ENCODE results near the gene FRYL. TPM values are rescaled to one million over a fixed set of nuclear protein-coding genes. Genes with fewer than 3 reads are reported as not detected.

The FRYL gene
- total RNA-seq, 1 donor from 2014 or later: 27.9 TPM

DNA sequence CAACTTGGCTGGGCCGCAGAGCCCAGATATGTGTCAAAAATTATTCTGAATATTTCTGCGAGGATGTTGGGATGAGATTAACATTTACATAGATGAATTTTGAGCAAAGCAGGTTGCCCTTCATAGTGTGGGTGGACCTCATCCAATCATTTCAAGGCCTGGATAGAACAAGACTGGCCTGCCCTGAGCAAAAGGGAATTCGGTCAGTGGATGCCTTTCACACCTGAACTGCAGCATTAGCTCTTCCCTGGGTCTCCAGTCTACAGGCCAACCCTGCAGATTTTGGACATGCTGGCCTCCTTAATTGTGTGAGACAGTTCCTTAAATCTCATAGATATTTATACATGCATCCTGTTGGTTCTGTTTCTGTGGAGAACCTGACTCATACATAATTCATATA lies 329.3 kb downstream of the FRYL start:
- intact Hi-C loops (cut with DNase I): no loop called here
- no peak for ATAC-seq (ENCODE audit: poor library complexity)

DNA sequence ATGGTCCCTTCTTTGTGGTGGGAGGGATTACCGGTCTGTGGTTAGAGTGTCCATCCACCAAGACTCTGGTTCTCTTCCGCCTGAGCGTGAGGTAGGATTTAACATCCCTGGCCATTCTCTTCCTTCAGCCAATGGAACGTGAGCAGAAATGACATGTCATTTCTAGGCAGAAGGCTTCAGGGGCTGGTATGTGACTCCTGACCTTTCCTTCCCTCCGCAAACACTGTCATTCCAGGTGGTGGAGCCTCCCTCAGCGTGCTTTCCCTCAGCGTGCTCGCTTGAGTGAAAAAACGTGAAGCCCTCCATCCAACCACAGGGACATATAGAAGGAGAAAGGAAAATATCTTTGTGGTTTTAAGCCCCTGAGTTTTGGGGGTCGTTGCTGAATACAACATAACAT lies 330.9 kb downstream of the FRYL start:
- no peak for DNase-seq
- ATAC-seq (ENCODE audit: poor library complexity): no peak
- intact Hi-C loops (cut with DNase I): loop anchor here (10.0 kb wide), 1 partner anchor 516 kb away; no protein-coding TSS in a partner anchor

More for the DNA sequence above, 329.3 kb downstream of the FRYL start:
- no peak for DNase-seq

Other genes with a start within 250 kb of the FRYL start
- 121 TPM for gene OCIAD1, start 50.8 kb upstream of the FRYL start, total RNA-seq
- gene OCIAD2, start 126.5 kb upstream of the FRYL start, total RNA-seq: 16.6 TPM
- gene CWH43, start 206.0 kb upstream of the FRYL start, total RNA-seq: not detected